Measurements from ENCODE around the gene C2orf76.
"Not testable (repeated sequence)": the region's sequence is repeated elsewhere in the genome, so short reads cannot be mapped to it uniquely, and the experiment has no call there.

The C2orf76 gene

DNA sequence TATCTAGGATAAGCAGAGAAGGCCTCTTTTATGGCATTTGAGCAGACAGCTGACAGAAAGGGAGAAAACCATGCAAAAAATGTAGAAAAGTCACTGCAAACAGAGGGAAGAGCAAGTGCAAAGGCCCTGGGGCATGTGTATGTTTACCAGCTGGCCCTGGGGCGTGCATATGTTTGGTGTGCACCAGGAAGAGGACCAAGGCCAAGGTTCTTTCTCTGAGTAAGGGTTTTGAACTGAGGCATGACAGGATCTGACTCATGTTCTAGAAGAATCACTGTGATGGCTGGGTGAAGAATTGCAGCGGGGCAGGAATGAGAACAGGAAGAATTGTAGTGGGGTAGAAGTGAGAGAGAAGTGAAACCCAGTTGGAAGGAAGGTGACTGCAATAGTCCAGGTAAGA is 73.4 kb downstream of the C2orf76 start:
- no peak for DNase-seq

DNA sequence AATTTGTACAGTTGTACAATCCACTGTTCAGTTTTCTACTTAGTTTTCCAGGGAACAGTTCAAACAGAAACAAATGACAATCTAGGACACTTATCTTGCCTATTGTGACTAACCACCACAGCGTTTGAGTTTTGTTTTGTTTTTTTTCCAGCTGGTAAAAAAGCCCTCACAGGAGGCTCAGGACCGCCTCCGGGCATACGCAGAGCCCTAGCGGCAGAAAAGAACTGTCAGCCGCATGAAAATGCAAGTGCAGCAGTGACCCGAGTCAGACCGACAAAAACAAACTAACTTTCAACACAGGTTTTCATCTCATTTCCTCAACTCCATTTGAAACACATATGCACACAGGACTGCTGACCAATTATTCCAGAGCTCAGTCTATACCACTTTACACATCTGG is 74.4 kb downstream of the C2orf76 start:
- no peak for DNase-seq

DNA sequence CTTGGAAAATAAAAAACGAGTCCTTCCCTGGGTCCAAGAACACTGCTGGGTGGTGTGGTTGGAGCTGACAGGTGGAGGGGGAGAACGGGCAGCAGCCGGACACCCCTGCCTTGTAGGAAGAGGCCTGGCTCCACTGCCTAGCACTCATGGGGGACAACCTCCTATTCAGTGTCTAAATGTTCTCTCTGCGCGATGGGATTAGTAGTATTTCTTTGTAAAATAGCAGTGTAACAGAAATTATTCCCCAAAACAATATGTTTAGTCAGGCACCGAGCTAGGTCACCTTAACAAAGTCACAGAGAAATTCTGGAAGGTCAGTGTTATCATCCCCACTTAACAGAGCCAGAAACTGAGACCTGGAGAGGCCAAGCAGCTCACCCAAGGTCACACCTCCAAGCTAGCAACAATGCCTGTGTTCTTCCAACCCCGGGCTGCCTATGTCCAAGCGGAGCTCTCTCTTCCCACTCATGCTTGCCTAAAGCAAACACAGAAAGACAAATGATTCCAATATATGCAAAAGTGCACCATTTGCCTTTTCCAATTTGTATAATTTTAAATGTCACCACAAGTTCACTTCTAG is 75.0 kb downstream of the C2orf76 start:
- DNase-seq, result no peak

DNA sequence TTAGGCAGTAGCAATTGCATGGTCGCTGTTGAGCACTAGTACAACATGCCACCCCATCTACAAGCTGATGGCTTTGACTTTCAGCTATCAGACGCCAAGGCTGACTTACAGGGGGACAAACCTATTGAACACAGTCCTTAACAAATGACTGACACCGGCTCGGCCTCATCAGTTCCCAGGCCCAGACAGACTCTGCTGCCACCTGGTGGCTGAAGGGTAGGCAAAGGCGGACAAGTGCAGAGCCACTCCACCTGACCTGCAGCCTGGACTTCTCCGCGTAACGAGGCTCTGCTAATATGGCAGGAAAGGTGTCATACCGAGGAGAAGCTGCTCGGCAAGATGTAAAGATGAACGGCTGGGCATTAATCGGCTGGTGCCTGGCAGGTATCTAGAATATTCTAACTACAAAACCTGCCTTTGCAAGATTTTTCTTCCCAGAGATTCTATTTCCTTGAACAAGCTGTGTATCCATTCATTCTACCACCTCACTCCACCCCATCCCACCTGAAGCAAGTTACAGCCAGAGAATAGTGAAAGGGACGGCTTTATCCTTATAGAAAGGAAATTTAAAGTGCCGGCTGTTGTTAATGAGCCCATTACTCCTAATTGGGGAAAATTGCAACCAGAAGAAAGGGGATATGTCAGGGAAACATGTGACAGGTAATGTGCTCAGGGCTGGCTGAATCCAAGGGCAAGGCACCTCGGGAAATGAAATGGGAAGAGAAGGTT is 75.6 kb downstream of the C2orf76 start:
- no peak for DNase-seq

DNA sequence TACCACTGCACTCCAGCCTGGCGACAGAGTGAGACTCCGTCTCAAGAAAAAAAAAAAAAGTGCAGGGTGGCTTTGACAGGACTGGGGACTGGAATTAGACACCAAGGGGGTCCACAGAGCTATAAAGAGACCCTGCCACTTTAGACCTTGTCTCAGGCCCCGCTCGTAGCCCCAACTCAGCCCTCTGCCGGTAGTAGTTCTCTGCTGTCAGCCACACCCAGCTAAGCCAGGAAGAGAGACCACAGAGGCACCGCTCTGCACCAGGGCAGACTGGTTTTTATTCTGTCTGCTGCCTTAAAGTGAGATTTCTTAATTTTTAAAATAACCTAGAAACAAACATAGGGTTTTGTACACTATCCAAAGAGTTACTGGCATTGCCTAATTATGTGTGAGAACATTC is 77.0 kb downstream of the C2orf76 start:
- DNase-seq, result no peak

DNA sequence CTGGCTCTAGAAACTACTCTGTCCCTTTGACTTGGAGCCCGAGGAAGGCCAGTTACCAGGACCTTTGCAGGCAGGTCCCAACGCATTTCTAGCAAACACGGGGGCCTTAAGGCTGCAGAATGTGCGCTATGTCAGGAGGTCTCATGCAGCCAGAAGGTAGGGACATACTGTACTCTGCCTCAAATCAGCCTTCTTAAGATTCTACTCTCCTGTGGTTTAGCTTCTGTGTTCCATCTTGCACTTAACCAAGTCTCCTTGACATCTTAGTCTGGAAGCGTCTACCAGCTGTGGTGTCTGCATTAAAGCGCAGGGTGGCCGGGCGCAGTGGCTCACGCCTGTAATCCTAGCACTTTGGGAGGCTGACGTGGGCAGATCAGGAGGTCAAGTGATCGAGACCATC is 77.5 kb downstream of the C2orf76 start:
- DNase-seq, result no peak

DNA sequence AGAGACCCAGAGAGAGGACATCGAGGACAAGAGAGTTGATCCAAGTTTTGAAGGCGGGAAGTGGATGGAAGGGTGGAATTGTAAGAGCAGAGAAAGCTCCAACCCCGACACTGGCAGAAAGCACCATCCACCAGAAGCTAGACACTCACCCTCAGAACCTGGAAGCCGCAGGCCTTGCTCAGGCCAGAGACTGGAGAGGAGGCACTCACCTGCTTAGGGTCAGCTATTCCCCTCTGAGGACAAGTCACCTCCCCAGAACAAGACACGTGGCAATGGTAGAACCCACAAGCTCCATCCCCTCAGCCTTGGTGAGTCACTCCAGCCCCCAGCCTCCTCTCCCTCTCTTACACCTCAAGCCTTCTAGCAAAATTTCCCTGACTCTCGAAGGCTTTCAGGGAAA is 78.1 kb downstream of the C2orf76 start:
- DNase-seq, result no peak

DNA sequence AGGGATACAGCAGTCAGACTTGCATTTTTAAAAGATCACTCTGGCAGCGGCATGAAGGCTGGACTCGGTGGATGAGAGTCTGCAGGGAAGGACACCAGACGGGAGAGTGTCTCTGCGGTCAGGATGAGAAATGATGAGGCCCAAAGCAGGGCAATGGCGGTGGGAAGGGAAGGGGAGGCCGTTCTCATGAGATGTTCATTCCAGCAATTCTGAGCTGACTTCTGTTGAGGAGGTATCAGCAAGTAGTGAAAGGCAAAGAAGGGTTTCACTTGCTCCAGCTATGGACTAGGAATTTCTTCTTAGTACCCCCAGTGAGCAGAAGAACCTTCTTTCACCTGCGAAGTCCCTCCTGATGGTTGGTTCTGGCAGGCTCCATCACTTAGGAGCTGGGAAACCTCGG is 80.0 kb downstream of the C2orf76 start:
- DNase-seq, result no peak

DNA sequence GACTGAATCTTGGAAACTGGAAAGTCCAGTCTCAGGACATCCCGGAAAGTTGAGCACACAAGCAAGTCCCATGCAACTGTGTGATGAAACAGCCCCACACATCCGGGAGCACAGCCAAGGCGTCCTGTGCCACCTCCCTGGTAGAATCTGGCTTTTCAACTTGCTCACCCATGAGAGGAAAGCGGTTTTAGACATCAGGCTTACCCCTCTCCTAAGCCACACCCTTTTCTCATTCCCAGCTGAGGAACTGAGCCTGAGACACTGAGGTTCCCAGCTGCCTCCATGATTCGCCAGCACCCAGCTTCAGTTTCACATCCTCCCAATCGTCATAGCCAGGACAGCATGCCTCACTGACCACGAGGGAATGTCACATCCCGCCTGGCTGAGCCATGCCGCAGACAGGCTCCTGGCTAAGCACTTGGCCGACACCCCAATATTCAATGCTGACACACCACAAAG is 82.7 kb downstream of the C2orf76 start:
- no peak for DNase-seq

DNA sequence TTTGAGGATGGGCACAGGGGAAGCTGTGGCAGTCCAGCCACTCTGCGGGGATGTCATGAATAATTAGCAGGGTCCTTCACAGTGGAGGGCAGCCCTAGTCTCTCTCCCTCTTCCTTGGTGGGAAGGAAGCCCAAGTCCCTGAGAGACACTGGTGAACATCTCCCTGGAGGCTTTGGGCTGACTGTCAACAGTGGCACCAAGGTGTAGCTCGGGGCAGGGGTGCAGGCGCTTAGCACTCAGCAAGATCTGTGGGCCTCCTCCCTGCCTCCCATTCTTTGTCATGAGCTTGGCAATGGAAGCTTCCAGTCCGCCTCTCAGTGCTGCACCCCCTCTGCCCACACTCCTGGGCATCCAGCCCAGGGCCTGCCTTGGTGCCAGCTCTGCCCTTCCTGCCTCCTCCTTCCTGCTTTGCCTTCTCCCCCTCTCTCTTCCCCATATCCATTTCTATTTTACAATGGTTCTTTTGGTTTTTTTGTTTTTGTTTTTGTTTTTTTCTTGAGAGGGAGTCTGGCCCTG is 83.6 kb downstream of the C2orf76 start:
- DNase-seq, result no peak

DNA sequence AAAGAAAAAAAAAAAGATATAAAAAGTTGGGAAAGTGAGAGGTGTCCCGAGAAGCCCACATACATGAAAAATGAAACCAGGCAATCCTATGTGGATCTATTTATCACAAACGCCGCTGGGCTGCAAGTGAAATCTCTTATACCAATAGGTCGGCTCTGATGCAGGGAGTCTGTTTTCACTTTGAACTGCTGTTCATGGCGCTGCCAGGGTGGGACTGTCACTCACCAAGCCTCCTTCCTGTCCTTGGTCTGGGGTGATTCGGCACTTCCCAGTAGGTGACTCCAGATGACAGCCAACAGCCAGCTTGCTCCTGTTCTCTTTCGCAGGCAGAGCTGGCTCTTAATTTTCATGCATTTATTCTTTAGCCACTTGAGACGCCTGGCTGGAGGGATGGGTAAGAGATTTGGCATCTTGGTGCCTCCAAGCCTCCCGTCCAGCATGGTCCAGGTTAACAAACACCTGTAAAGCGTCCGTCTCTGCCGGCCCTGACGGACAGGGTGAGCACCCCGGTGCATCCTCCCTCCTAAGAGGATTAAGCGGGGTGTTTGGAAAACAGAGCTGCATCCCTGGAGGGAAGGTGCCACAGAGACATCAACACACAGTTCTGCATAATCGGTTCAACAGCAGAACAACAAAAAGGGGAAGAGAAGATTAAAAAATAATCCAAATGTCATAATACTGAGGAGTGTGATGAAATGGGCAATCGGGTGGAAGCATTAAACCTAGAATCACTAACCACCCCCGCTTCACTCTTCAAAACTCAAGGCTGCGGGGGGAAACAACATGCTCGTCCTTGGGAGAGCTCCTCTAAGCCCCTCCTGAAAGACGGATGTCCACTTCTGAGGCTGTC is 84.3 kb downstream of the C2orf76 start:
- no peak for DNase-seq

DNA sequence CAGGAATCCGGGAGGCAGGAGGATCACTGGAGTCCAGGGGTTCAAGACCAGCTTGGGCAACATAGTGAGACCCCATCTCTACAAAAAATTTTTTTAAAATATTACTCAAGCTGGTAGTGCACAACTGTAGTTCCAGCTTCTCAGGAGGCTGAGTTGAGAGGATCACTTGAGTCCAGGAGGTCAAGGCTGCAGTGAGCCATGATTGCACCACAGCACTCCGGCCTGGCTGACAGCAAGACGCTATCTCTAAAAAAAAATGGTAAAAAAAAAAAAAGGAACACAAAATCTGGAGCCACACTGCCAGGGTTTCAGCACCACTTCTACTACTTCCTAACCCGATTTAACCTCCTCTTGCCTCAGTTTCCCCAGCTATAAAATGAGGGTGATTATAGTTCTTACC is 86.0 kb downstream of the C2orf76 start:
- no peak for DNase-seq

DNA sequence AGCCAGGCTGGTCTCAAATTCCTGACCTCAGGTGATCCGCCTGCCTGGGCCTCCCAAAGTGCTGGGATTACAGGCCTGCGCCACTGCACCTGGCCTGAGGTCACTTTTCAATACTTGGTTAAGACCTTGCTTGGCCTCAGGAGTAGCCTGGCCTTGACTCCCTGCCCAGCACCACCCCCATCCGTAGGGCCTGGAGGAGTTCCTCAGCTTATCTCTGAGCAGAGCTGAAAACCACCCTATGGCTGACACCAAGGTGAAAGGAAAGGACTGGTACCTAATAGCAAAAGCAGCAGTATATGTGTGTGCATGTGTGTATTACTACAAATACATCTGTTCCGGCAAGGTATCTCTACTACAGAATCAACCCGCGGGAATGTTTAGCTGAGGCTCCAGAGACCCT is 87.0 kb downstream of the C2orf76 start:
- no peak for DNase-seq

DNA sequence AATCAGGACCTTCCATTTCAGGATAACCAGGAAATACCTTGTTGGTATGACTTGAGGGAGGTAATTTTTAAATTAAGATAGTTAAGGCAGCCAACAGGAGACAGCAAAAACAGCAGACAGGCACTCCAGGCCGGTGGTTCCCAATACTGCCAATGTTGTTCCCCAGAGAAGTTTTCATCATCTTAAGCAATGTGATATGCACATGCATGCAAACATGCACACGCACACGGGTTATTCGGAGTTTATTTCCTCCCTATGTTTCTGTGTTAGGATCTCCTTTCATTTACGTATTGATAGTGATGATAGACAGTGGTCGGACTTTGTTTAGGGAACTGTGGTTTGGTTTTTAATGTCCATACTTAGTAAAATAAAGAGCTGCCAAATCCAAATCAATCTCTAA is 87.7 kb downstream of the C2orf76 start:
- no peak for DNase-seq

DNA sequence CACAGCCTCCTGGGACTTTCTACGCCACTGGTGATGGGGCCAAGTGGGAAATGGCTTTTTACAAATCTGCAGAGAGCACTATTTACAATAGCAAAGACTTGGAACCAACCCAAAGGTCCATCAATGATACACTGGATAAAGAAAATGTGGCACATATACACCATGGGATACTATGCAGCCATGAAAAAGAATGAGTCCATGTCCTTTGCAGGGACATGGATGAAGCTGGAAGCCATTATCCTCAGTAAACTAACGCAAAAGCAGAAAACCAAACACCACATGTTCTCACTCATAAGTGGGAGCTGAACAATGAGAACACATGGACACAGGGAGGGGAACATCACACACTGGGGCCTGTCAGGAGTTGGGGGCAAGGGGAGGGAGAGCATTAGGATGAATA is 88.2 kb downstream of the C2orf76 start:
- DNase-seq, result not testable (repeated sequence)

DNA sequence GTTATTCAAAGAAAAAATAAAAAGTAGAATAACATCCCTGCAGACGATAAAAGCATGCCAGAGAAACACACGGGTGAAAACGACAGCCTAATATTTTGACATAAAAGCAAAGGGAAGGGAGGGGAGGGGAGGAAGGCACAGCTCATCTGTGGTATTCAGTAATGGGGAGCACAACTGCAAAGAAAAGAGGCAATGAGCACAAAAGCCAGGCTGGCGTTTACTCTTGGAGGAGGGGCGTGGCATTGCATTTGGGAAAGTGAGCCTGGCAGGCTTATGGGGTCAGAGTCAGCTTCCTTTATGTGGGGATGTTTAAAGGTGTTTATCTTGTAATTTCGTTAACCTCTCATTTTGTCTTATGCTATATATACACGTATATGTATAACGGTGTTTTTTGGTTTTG is 89.8 kb downstream of the C2orf76 start:
- no peak for DNase-seq

DNA sequence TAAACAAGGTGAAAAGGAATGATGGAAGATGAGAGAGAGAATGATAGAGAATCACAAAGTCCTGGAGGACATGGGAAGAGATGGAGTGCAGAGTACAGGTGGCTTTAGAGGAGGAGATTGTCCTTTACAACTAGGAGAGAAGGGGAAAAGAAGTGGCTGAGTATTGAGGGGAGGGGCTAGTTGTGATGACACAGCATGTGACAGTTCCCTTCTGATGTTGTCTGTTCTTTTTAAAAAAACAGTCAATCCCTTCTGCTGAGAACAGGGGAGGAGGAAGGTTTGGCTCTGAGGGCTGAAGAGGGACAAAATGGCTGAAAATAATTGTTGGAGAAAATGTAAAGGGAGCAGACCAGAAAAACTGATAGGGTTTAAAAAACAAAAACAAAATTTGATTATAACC is 99.0 kb downstream of the C2orf76 start:
- DNase-seq, result no peak

DNA sequence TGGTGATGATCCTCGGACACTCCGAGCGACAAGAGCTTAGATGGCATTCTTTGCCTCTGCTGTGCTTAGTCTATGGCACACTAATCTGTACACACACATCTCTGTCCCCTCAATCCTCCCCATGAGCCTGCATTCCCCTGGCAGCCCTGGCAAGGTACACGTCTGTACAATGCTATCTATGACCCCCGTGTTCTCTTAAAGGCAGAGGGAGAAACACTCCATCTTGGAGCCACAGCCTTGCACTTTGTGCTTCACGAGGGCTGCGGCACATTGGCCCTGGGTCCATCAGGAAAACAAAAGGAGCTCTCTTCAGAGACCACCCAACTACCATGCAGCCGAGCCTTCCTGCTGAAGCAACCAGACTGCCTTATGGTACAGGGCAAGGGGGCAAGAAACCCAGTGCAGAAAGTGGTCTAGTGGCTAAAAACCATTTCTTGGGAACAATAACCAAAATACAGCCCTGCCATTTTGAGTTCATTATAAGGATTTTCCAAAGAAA is 100.5 kb downstream of the C2orf76 start:
- no peak for DNase-seq

DNA sequence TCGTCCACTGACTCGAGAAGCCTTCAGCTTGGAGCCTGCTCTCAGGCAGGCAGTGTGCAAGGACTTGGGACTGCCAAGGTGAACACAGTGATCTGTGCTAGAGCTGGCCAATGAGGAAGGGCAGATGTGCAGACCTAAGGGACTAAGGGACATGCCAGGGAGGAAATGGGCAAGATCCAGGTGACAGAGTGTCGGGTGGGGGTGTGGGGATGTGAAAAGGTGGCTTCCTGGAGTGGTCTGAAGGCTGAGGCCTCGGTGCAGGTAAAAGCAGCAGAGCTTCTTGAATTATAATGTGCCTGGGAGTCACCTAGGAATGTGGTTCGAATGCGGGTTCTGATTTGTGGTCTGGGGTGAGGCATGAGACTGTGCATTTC is 101.0 kb downstream of the C2orf76 start:
- DNase-seq, result no peak

DNA sequence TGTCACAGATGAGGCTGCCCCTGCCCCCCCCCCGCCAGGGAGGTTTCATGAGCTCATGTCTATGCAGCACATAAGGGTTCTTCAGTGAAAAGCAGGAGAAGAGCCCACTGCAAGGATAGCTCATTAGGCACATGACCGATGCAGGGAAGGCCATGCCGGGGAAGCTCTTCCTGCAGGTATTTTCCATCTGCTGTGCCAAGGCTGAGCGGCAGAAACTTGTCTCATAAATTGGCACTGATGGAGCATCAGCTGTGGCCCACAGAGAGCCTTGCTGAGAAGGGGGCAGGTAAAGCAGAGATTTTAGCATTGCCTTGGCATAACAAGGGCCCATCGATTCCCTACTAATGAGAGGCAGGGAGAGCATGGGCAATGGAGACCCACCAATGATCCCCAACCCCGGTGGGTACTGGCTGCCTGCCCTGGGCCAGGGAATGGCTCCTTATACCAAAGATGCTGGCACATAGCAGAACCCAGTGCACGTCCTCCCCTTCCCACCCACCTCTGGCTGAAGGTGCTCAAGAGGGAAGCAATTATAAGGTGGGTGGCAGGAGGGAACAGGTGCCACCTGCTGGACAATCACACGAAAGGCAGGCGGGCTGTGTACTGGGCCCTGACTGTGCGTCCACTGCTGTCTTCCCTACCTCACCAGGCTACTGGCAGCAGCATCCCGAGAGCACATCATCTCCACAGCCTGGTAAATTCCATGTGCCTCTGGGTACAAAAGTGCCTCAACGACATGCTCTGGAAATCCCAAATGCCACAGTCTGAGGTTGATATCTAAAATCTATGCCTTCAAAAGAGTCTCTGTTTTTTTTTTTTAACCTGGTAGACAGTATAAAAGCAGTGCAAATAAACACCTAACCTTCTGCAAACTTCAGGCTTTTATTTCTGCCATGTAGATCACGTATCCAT is 101.6 kb downstream of the C2orf76 start:
- no peak for DNase-seq

DNA sequence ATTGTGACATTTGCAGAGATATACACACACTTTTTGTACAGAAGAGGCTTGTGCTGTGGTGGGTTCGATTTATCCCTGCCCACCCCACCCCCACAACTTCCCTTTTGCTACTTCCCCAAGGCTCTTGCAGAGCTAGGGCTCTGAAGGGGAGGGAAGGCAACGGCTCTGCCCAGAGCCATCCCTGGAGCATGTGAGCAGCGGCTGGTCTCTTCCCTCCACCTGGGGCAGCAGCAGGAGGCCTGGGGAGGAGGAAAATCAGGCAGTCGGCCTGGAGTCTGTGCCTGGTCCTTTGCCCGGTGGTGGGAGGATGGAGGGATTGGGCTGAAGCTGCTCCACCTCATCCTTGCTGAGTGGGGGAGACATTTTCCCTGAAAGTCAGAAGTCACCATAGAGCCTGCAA is 103.0 kb downstream of the C2orf76 start:
- DNase-seq, result no peak

DNA sequence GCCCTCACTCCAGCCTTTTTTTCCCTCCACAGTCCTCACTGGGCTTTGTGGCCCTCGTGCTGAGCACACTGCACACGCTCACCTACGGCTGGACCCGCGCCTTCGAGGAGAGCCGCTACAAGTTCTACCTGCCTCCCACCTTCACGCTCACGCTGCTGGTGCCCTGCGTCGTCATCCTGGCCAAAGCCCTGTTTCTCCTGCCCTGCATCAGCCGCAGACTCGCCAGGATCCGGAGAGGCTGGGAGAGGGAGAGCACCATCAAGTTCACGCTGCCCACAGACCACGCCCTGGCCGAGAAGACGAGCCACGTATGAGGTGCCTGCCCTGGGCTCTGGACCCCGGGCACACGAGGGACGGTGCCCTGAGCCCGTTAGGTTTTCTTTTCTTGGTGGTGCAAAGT is 103.6 kb downstream of the C2orf76 start:
- DNase-seq, result no peak

Measured in activated gamma-delta T cell (primary cell).